Mesendoderm (in vitro differentiated cells): ENCODE results near the gene GRB10.

Source experiments
- DNase-seq: peaks from one replicate; pipeline ENCODE4 v3.0.0; 2013
- H2AK5ac ChIP-seq: 2 replicates; pipeline ENCODE4 v1.6.1; 2013; ENCODE audit warnings: low read length, inconsistent platforms
- H2BK120ac ChIP-seq: 2 replicates; pipeline ENCODE4 v1.6.1; 2013; ENCODE audit warnings: low read depth, mild to moderate bottlenecking, low read length, moderate library complexity, mixed read lengths
- H2BK15ac ChIP-seq: replicated peaks from 2 replicates; pipeline ENCODE4 v1.6.1; 2013; ENCODE audit warnings: low read depth, mild to moderate bottlenecking, moderate library complexity
- H2BK5ac ChIP-seq: 2 replicates; pipeline ENCODE4 v1.6.1; 2013; ENCODE audit warnings: low read length, inconsistent platforms
- H3K18ac ChIP-seq: 2 replicates; pipeline ENCODE4 v1.6.1; 2013; ENCODE audit warnings: mild to moderate bottlenecking, low read length, mixed read lengths
- H3K23ac ChIP-seq: one replicate; pipeline ENCODE4 v1.6.1; 2013; ENCODE audit warnings: low read length
- H3K27ac ChIP-seq: 2 replicates; pipeline ENCODE4 v1.5.1; 2013; ENCODE audit warnings: low read depth, mild to moderate bottlenecking, inconsistent platforms, low read length, moderate library complexity
- H3K27me3 ChIP-seq: 2 replicates; pipeline ENCODE4 v1.6.1; 2013; ENCODE audit warnings: low read length, control low read depth, mild to moderate bottlenecking, inconsistent platforms; ENCODE audit not compliant: insufficient read depth, poor library complexity
- H3K36me3 ChIP-seq: 2 replicates; pipeline ENCODE4 v1.6.1; 2013; ENCODE audit warnings: low read length, inconsistent platforms; ENCODE audit not compliant: control insufficient read depth, insufficient read depth
- H3K4ac ChIP-seq: one replicate; pipeline ENCODE4 v1.6.1; 2013; ENCODE audit warnings: low read depth, mild to moderate bottlenecking, low read length, moderate library complexity
- H3K4me1 ChIP-seq: 2 replicates; pipeline ENCODE4 v1.6.1; 2013; ENCODE audit warnings: low read depth, low read length, inconsistent platforms; ENCODE audit not compliant: control insufficient read depth
- H3K4me2 ChIP-seq: 2 replicates; pipeline ENCODE4 v1.6.1; 2013; ENCODE audit warnings: low read length
- H3K4me3 ChIP-seq: 2 replicates; pipeline ENCODE4 v1.5.1; 2013; ENCODE audit warnings: mild to moderate bottlenecking, low read length
- H3K56ac ChIP-seq: one replicate; pipeline ENCODE4 v1.6.1; 2013; ENCODE audit warnings: low read length
- H3K79me1 ChIP-seq: 2 replicates; pipeline ENCODE4 v1.6.1; 2013; ENCODE audit warnings: low read length, inconsistent platforms
- H3K79me2 ChIP-seq: 2 replicates; pipeline ENCODE4 v1.6.1; 2013; ENCODE audit warnings: mild to moderate bottlenecking, low read length; ENCODE audit not compliant: control insufficient read depth, insufficient read depth
- H3K9ac ChIP-seq: 2 replicates; pipeline ENCODE4 v1.6.1; 2013; ENCODE audit warnings: low read length, inconsistent platforms
- H4K5ac ChIP-seq: one replicate; pipeline ENCODE4 v1.6.1; 2013; ENCODE audit warnings: low read length
- H4K8ac ChIP-seq: one replicate; pipeline ENCODE4 v1.6.1; 2013; ENCODE audit warnings: low read depth, mild to moderate bottlenecking, control low read depth, low read length, moderate library complexity
- WGBS: extraction: QIAGEN DNeasy Blood & Tissue Kit; methylation state at CpG from one replicate; pipeline ENCODE4 v1.1.7; 2013; ENCODE audit warnings: low lambda C conversion rate, missing lambda C conversion rate; ENCODE audit not compliant: insufficient coverage; ENCODE audit errors: extremely low coverage; 5-methylcytosine and 5-hydroxymethylcytosine counted together

Gene GRB10

DNA sequence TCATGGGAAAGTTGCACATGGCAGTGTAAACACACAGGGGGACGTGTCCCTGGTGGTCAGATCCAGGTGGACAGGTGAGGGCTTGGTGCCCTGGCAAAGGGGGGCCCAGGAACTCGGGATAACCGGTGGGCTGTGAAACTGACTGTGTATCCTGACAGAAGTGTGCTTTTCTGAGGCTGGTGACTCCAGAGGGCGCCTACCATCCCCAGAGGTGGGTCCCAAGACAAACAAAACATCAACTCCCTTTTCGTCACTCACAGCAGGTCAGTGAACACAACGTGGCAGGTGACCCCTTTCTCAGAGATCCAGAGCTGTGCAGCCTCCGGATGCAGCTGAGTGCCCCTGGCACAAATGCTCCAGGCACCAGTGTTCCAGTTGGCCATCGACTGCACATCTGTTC lies 161.5 kb downstream of the GRB10 start:
- Histone ChIP-seq H2AK5ac (no peak overlapping the region), H4K5ac (no peak overlapping the region), H2BK15ac (no peak overlapping the region), H4K8ac (no peak overlapping the region), H3K4me3 (no peak overlapping the region), H2BK120ac (no peak overlapping the region), H3K18ac (no peak overlapping the region), H3K4me2 (no peak overlapping the region), H3K27ac (no peak overlapping the region), H3K4ac (no peak overlapping the region), H3K79me2 (no peaks in the 10 kb centered on the region), H2BK5ac (no peak overlapping the region), H3K36me3 (peaks cover 1% of the 10 kb centered on the region), H3K4me1 (no peaks in the 10 kb centered on the region), H3K56ac (no peak overlapping the region), H3K27me3 (no peaks in the 10 kb centered on the region), H3K23ac (no peak overlapping the region), H3K79me1 (peaks cover 7% of the 10 kb centered on the region), H3K9ac (no peak overlapping the region)
- no peak for DNase-seq
- WGBS = no CpG with 5 or more reads among the region's 8 CpGs

DNA sequence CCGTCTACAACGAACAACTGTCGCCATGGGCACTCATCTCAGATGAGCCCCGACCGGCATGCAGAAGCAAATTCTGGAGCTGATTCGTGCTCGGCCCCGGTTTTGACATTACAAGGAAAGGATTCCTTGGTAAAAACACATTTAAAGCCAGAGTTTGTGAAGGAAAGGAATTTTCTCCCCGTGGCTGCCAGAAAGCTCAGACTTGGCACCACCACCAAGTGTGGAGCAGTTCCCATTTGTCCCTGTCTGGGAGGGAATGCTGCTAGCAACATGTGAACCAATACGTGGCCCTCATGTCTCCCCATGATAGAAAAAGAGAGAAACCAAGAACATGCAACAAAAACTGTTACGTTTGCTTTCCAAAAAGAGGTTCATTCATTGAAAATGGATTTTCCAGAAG lies 162.3 kb downstream of the GRB10 start:
- Histone ChIP-seq H3K79me1 (peaks cover 5% of the 10 kb centered on the region), H3K79me2 (no peaks in the 10 kb centered on the region), H3K27me3 (no peaks in the 10 kb centered on the region), H2BK120ac (no peak overlapping the region), H2BK15ac (no peak overlapping the region), H3K4me1 (no peaks in the 10 kb centered on the region), H2BK5ac (no peak overlapping the region), H3K4me2 (no peak overlapping the region), H3K4me3 (no peak overlapping the region), H4K8ac (no peak overlapping the region), H3K9ac (no peak overlapping the region), H2AK5ac (no peak overlapping the region), H3K4ac (no peak overlapping the region), H4K5ac (no peak overlapping the region), H3K23ac (no peak overlapping the region), H3K27ac (no peak overlapping the region), H3K18ac (no peak overlapping the region), H3K56ac (no peak overlapping the region), H3K36me3 (no peaks in the 10 kb centered on the region)
- no CpG with 5 or more reads among the region's 11 CpGs for WGBS
- no peak for DNase-seq

DNA sequence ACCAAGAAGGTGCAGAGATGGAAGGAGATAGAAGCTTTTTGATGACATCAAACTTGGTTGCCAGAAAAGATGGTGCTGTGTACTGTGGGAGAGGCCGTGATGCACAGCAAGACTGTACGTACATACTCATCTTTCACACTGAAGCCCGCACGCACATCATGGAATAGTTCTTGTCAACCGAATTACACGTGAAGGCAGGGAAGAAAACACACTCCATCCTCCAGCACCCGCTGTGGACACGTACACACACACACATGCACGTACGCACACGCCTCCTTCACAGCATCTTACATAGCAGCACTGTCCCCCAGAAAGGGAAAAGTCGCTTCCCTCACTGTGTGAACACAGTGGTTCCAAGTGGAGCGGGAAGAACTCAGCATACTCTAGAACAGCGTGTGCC lies 163.0 kb downstream of the GRB10 start:
- Histone ChIP-seq H3K79me1 (peaks cover 4% of the 10 kb centered on the region), H4K5ac (no peak overlapping the region), H2BK5ac (no peak overlapping the region), H3K27ac (no peak overlapping the region), H2BK15ac (no peak overlapping the region), H3K36me3 (peaks cover under 1% of the 10 kb centered on the region), H3K4me3 (no peak overlapping the region), H3K18ac (no peak overlapping the region), H3K4me1 (no peaks in the 10 kb centered on the region), H3K79me2 (no peaks in the 10 kb centered on the region), H3K4me2 (no peak overlapping the region), H2BK120ac (no peak overlapping the region), H3K56ac (no peak overlapping the region), H3K9ac (no peak overlapping the region), H3K27me3 (no peaks in the 10 kb centered on the region), H2AK5ac (no peak overlapping the region), H3K23ac (no peak overlapping the region), H4K8ac (no peak overlapping the region), H3K4ac (no peak overlapping the region)
- WGBS = no CpG with 5 or more reads among the region's 14 CpGs
- no peak for DNase-seq

DNA sequence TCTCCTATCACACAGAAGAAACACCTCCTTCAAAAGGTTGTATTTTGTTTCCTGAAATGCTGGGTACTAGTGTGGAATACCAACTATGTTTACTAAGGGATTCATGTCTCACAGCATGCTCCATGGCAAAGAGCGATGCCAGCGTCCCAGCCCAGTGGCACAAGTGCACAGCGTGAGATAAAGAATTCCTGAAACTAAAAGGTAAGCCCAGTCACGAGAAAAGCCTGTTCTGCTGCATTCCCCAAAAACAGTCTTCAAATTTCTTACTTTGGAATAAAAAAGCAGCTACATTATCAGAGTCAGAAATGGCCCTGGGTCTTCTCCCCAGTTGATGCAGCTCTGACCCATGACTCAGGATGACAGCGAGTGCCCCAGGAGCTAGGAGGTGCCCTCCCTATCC lies 164.4 kb downstream of the GRB10 start:
- Histone ChIP-seq H3K4me2 (no peak overlapping the region), H3K23ac (no peak overlapping the region), H2BK5ac (no peak overlapping the region), H3K27me3 (no peaks in the 10 kb centered on the region), H3K79me2 (no peaks in the 10 kb centered on the region), H2AK5ac (no peak overlapping the region), H2BK120ac (no peak overlapping the region), H3K4me1 (no peaks in the 10 kb centered on the region), H2BK15ac (no peak overlapping the region), H3K4me3 (no peak overlapping the region), H3K18ac (no peak overlapping the region), H3K36me3 (peaks cover 4% of the 10 kb centered on the region), H3K56ac (no peak overlapping the region), H3K4ac (no peak overlapping the region), H3K27ac (no peak overlapping the region), H3K9ac (no peak overlapping the region), H3K79me1 (peaks cover 3% of the 10 kb centered on the region), H4K8ac (no peak overlapping the region), H4K5ac (no peak overlapping the region)
- no peak for DNase-seq
- WGBS = no CpG with 5 or more reads among the region's 5 CpGs

DNA sequence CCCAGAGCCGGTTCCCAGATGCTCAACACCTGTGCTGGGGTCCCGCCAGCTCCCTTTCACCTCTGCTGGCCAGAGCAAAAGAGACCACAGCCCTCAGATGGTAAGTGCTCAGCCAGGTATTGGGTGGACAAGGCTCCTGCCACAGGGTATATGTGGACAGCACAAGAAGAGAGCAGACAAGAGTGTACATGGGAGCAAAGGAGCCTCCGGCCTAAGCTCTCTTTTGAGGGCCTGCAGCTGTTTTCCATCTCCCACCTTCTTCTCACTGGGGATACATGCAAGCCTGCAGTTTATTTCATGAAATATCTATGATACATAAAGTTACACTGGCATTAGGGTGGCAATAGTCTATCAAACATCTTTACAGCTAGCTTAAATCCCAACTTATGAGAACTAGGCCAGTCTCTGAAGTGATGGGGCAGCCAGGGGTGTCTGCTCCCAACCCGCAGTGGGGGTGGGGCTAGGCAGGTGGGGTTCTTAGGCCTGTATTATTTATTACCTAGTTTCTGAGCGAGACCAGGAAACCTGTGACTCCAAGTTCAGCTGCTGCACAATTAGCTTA lies 167.1 kb downstream of the GRB10 start:
- Histone ChIP-seq H3K36me3 (peaks cover 12% of the 10 kb centered on the region), H3K4me1 (no peaks in the 10 kb centered on the region), H2BK15ac (no peak overlapping the region), H3K79me1 (peaks cover 2% of the 10 kb centered on the region), H3K4me2 (no peak overlapping the region), H3K9ac (no peak overlapping the region), H3K23ac (no peak overlapping the region), H2BK5ac (no peak overlapping the region), H4K5ac (no peak overlapping the region), H3K27ac (no peak overlapping the region), H3K18ac (no peak overlapping the region), H3K4me3 (no peak overlapping the region), H4K8ac (no peak overlapping the region), H3K56ac (no peak overlapping the region), H2AK5ac (no peak overlapping the region), H3K79me2 (no peaks in the 10 kb centered on the region), H3K4ac (no peak overlapping the region), H3K27me3 (no peaks in the 10 kb centered on the region), H2BK120ac (no peak overlapping the region)
- no CpG with 5 or more reads among the region's 5 CpGs for WGBS
- DNase-seq = no peak
